Activated T-cell treated with anti-CD3 and anti-CD28 coated beads for 24 hours (primary cell): ENCODE measurements around the gene TIGD3.

Source experiments
- DNase-seq: peaks from one replicate; pipeline ENCODE4 v3.0.0-alpha.2; 2020; ENCODE audit warnings: low read depth

The TIGD3 gene, protein sequence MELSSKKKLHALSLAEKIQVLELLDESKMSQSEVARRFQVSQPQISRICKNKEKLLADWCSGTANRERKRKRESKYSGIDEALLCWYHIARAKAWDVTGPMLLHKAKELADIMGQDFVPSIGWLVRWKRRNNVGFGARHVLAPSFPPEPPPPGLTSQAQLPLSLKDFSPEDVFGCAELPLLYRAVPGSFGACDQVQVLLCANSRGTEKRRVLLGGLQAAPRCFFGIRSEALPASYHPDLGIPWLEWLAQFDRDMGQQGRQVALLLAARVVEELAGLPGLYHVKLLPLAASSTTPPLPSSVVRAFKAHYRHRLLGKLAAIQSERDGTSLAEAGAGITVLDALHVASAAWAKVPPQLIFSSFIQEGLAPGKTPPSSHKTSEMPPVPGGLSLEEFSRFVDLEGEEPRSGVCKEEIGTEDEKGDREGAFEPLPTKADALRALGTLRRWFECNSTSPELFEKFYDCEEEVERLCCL

DNA sequence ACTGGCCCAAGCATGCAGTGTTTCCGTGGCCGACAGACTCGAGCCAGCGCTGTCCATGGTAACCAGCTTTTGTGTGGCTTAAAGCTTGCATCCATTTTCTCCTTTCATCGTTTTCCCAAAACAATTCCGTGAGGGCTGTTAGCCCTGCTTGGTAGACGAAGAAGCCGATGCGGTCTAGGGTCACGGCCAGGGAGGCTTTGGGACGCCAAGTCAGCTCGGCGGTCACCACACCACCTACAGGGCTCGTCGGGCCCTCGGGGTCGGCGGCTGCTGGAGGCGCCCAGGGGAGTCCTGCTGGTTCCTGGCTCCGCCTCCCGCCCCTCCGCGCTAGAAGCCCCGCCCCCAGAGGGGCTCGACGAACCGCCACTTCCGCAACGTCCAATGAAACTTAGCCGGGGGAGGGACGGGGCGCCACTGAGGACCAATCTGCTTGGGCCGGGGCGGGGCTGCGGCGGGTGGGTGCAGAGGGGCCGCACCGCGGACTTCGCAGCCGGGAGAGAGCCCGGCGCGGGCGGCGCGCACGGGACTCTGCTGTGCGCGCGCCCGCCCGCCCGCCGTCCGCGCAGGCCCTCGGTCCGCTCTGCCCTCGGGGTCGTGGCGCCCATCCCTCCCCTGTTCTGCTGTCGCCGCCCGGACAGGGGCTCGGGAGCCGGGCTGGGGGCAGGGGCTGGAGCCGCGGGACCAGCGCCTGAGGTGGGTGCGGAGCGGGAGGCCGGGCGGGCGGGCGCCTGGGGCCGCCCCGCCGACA lies at the start of gene TIGD3:
Gene TIGD3, plus strand, starts transcription at position 487 of the 748 bp plus-strand sequence. CDS start 1,058 bp downstream, outside the sequence.
- DNase-seq: peak; percentile 95

DNA sequence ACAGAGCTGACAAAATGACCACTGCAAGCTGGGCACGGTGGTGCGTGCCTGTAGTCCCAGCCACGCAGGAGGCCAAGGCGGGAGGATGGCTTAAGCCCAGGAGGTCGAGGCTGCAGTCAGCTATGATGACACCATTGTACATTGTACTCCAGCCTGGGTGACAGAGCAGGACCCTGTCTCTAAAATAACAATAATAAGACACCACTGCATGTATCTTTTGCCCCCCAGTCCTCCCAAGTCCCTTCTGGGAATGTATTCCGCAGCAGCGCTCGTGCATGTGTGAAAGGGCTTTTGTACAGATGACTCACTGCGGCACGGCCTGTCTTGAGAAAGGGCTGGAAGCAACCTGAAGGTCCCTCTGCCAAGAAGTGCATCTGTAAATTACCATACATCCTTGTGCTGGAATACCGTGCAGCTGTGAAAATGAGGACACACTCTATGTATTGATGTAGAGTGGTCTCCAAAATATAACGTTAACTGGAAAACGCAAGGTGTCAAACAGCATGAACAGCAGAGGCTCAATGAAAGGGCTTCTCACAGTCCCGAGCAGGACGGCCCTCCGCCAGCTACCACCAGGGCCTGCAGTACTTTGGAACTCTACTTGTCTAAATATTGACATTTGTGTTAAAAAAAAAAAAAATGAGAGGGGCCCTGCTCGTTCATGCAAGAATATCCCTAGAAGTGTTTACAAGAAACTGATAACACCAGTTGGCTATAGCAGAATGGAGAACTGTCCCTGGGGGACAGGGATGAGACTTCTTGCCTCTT lies 48.9 kb upstream of the TIGD3 start:
- DNase-seq: no peak

DNA sequence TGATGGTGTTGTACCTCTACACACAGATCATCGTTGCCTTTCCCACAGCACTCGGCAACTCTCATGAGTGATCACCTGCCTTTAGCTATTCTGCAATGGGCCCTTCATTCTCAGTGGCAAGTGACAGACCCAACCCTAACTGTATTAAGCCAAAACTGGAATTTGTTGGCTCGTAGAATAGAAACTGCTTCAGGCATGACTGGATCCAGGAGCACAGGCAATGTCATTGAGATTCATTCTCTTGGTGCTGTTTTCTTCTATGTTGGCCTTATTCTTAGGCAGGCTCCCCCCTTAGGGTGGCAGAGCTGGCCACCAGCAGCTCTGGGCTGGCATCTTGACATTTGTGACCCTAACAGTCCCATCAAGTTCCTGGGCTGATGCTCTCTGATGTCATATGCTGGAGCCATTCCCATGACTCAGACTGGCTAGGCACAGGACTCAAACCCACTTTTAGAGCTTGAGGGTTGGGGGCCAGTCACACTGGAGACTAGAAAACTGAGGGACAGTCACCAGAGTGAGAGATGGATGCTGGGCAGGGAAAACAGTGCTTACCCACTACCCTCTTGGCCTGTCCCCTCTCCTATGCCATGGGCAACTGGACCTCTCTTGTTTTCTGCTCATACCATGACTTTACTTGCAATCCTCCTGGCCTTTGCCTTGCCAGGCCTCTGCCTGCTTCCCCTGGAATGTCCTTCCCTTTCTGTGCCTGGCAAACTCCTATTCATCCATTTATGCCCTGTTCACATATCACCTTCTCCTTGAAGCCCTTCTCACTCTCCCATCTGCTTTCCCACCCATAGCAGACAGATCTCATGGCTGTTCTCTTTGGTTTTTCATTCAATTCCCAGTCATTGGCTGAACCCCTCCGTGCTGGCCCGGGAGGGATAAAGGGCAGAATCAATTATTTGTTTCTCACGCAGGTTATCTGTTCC lies 47.0 kb upstream of the TIGD3 start:
- no peak for DNase-seq

DNA sequence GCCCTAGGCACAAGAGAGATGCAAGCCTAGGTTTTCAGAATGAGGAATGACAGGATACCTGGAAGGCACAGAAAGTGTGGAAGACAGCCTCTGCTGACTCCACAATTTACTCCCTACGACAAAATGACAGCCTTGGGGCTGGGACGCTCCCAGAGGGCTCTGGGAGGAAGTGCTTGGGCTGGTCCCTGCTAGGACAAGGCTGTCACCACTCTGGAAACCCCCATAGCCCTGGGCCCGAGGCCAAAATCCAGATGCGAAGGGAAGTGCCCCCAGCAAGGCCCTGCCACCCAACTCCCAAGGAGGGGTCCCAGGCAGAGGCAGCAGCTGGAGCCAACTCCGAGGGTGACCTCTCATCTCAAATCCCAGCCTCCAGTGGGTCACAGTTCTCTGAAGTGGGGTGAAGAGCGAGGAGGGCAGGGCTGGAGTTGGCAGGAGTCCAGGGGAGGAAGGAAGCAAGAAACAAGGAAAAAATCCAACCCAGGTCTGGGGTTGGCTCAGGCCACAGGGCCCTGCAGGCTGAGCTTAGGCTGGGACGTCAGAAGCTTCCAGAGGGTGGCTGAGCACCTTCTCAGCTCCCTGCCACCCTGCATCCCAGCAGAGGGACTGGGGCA lies 46.2 kb upstream of the TIGD3 start:
- DNase-seq: no peak

DNA sequence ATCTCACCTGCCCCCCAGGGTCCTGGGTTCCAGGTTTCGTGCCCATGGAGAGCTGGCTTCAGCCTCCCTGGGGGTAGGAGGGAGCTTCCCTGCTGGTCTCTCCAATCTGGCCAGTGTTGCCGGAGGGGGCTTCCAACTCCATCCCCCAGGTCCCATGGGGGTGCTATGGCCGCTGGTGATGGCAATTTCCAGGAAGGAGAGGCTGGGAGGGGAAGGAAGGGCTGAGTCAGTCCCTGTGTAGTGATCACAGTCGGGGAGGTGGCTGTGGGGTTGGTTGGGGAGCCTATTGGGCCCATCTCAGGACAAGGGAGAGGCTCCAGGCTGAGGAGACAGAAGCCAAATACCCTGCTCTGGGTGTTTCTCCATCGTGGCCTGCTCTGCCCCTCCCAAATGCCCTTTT lies 45.5 kb upstream of the TIGD3 start:
- no peak for DNase-seq

DNA sequence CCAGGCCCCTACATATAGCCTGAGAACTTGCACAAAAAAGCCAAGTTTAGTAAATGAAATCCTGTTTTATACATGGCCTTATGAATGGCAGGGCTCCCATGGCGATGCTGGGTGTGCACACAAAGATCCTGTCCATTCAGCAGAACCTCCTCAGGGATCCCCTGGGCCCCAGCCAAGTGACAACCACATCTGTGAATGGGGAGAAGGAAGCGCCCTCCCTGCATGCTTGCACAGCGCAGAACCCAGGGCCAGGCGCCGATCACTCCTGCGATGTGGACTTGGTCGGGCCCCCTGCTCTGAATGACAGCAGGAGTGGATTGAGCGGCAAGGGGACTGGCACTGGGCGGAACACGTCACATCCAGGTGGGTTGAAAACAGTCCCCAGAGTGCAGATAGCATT lies 44.3 kb upstream of the TIGD3 start:
- DNase-seq: no peak

DNA sequence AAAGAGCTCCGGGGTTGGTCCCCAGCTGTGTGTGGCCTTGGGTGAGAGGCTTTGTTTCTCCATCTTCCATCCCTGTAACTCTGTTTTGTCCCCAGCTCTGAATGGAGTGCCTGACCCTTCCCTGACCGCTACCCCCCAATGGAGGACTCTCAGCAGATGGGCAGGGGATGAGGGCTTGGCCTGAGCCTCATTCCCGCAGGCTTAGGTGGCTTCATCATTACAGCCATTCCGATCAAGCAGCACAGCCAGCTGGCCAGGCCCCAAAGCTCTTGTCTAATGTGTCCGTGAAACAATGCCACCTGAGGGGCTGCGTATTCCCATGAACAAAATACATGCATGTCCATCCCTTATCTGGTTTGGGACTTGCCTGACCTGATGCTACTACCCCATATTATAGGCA lies 43.8 kb upstream of the TIGD3 start:
- no peak for DNase-seq

DNA sequence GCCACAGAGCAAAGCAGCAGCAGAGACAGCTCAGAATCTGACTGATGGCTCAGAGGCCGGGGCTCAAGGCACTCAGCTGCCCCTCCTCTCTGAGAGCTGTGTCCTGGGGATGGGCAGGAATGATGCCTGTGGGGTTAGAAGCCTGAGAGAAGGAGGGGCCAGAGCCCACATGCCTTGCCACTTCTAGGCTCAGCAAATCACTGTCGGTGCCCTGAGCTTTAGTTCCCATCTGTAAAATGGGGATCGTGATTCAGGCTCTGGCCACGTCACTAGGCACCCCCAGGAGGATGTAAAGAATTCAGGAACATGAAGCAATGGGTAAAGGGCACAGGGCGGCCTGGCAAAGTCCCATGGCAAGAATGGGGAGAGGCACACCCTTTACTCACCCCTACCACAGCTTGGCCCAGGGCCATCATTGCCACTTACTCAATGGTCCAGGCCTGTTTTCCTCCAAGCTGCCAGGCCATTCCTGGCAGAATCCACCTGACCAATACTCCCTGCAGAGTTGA lies 43.3 kb upstream of the TIGD3 start:
- no peak for DNase-seq

DNA sequence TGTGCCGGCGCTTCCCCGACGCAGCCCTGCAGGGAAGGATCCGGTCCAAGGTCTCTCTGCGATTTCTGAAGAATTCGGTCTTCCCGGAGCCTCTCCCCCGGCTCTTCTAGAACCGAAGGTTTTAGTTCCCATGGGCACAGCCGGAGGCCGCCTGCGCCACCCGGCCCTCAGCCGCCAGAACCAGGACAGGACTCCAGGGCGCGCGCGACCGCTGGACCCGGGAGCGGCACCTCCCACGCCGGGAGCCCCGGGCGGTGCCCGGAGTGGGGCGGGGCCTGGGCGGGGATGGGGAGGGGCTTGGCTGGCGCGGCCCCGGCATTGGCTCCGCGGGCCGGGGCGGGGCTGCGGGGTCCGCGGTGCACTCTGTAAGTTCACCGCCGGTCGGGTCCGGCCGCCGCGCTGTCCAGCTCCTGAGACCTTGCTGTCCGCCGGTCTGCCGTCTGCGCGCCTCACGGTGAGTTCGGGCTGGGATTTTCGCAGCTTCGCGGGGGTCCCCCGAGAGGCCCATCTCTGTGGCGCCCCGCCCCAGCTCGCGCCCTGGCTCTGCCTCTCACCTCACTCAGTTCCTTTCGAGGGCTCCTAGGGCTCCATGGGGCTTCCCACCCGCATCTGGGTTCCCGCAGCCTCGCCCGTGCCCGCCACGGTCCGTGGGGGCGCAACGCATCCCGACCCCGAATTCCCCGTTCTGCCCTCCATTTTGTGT lies 39.9 kb upstream of the TIGD3 start, which contains the start of gene CDC42EP2:
Gene CDC42EP2, plus strand, starts transcription at position 366 of the 703 bp plus-strand sequence. CDS start 6,033 bp downstream, outside the sequence.
- peak; percentile 72 for DNase-seq

DNA sequence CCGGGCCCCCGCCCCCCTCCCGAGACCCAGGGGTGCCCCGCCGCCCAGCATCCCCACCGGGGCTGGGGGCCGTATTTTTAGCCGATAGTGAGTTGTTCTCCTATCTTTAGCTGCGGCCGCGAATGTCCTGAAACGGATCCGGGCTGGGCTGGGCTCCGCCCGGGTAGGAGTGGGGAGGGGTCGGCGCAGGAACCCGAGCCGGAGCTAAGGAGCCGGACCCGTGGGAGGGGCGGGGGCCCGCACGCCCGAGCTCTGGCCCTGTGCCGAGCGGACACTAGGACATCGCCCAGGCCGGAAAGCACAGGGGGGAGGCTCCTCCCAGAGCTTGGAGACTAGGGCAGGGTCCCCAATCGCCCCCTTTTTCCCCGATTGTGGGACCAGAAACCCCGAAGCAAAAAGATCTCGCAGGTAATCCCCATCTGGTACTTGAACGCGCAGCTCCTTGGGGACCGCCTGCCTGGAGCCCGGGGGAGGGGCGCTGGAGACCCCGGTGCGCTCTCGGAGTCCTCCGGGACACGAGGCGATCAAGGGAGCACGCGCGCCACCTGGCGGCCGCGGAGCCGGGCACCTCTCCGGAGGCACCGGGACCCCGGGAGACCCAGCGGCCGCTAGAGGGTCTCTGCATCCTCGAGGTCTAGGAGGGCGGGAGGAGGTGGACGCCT lies 39.2 kb upstream of the TIGD3 start:
- peak; percentile 73 for DNase-seq

DNA sequence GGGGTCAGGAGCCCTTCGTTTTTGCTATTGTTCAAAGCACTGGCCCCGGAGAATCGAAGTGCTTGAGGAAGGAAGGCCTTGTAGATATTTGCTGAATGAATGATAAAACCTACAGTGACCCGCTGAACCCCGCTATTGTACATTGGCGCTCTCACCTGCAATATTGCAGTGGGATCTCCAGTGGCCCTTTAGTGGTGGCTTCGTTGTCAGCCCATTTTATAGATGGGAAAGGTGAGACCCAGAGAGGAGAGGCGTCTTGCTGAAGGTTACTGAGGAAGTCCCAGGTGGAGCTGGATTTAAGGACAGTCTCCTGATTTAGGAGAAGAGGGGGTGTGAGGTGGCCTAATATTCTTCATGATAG lies 38.7 kb upstream of the TIGD3 start:
- DNase-seq: no peak

DNA sequence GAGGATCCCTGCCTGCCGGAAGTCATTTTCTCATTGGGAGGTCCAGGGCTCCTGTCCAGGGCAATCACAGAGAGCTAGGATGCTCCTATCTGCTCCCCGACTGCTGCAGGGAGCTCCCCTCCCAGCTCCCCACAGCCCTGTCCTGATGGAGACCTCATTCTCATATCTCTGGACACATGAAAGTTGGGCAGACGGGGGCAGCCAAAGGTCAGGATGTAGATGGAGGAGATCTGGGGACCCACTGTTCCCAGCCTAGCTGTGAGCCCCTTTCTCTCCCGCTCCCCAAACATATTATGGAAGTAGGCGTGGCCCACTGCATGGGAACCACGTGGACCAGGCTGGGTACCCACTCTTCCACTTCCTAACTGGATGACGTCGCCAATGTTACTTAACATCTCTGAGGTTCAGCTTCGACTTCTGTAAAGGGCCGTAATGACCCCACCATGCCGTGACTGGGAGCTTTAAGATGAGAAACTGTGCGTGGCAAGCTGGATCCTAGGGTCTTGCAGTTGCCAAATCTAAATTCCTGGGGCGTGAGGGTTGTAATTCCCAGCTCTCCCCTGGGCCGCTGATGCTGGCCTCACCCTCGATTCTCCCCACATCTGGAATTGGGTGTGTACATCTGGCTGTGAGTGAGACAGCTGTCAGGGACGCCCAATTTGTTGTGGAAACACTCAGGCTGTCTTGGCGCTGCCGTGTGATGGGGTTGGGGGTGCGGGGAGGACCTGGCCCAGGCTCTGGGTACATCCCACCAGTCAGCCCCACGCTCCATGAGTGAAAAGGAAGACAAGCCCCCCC lies 38.1 kb upstream of the TIGD3 start:
- DNase-seq: no peak

DNA sequence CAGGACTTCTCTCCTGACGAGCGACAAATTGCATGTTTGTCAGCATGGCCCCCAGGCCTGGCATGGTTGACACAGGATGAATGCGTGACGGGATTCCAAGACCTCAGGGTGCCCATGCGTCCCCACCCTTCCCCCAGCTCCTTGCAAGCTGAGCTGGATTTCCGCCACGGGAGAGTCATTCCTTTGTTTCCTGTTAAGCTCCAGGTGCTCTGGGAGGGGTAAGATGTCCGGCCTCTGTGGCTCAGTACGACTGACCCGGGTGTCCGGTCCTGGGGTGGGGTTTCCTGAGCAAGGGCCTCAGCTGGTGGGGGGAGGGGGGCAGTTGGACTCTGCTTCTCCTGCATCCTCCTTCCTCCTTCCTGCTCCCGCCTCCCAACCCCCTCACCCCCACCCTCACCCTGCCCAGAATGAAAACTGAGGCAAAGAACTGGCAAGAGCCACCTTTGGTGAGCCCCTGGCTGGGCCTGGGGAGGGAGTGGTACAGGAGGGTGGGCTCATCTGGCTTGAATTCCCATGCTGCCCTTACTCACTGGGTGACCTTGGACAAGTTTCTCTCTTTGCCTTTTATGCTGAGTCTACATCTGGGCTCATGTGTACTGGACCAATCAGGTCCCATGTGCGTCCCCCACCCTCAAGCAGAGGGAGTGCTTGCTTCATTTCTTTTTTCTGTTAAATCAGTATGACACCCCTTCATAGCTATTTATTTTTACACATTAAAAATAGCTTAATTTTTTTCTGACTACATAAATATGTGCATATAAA lies 37.3 kb upstream of the TIGD3 start:
- DNase-seq: no peak

DNA sequence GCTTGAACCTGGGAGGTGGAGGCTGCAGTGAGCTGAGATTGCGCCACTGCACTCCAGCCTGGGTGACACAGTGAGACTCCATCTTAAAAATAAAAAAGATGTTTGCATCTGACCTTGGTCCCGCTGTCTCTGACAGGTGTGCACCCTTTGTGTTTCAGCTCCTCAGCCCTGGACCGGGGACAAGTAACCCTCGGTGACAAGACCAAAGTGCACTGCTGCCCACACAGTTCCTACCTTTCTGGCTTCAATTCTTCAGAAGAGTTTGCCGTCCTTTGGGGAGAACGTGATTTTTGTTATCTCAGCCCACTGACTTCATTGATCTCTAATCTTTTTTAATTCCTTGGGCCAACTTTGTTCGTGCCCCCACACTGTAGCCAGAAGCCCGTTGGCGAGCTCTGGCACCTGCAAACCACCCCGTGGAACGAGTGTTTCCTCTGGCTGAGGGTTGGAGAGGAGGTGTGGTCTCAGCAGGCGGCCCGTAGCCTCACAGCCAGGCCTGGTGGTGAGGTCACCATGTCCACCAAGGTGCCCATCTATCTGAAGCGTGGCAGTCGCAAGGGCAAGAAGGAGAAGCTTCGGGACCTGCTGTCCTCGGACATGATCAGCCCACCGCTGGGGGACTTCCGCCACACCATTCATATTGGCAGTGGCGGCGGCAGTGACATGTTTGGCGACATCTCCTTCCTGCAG lies 34.0 kb upstream of the TIGD3 start:
- no peak for DNase-seq

DNA sequence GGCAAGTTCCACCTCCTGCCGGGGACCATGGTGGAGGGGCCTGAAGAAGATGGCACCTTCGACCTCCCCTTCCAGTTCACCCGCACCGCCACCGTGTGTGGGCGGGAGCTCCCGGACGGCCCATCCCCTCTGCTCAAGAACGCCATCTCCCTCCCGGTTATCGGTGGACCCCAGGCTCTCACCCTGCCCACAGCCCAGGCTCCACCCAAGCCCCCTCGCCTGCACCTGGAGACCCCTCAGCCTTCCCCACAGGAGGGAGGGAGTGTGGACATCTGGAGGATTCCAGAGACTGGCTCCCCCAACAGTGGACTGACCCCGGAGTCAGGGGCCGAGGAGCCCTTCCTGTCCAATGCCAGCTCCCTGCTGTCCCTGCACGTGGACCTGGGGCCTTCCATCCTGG lies 33.5 kb upstream of the TIGD3 start:
- DNase-seq: no peak

DNA sequence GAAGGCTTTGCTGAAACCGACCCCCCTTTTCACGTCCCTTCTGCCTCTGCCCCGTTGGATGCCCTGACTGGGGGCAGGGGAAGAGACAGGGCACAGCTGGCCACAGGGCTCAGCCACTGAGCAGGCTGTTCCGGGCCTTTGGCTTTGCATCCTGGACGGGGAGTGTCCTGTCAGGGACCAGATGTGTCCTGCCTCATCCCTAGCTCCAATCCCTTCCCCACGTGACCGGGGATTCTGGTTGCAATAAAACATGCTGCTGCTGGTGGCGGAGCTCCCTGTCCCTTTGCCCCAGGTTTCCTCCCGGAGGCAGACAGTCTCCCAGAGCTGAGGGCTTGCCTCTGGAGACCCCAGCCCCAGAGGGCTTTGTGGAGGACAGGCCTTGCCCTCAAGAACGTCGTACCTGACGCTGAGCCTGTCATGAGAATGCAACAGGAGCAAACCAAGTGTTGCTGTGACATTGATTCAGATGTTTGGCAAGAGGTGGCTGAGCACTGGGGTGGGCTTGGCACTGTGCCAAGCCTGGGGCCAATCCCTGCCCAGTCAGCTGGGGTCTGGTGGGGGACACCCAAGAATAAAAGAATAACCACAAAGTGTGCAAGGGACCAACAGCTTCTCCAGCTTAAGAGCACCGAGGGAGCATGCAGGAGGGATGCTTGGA lies 32.6 kb upstream of the TIGD3 start:
- no peak for DNase-seq

DNA sequence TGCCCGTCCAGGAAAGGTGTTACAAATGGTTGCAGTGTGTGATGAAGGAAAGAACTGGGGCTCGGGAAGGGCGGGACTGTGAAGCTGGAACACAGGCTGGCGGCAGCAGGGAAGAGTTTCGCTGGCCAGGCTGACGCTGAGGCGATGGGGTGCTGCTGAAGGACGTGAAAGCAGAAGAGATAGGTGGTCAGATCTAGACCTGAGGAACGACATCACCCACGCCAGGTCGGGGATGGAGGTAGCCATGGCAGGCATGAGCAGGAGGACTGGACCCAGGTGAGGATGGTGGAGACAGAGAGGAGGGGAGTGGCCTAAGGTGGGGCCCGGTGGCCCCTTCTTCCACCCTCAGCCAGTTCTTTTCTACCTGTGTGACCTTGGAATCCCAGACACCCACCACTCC lies 30.7 kb upstream of the TIGD3 start:
- no peak for DNase-seq
